ENCODE results near the gene SNX3. TPM values are rescaled to one million over a fixed set of nuclear protein-coding genes. Genes with fewer than 3 reads are reported as not detected.
"Not testable (repeated sequence)": the region's sequence is repeated elsewhere in the genome, so short reads cannot be mapped to it uniquely, and the experiment has no call there.

Gene SNX3
- 10 to 100 TPM; 30.0 to 75.8 (median 47.5) TPM for total RNA-seq
- polyA plus RNA-seq, result 10 to 100 TPM; 59.7 to 88.9 TPM

GRCh38 chr6:108260809-108261569, at the start of gene SNX3:
SNX3 (minus strand) TSS chr6:108261040; CDS start chr6:108260921, 119 bp downstream.
- intact Hi-C loops (cut with DNase I), result no loop called here
- WGBS, 2 donors, result 0 to 1% methylated on average over 66 to 83 of the region's 83 CpGs
- Histone ChIP-seq H3K27me3 (no peaks in the 10 kb centered on the region), H3K9me3 (no peaks in the 10 kb centered on the region), H3K4me1 (peaks cover 0 to 18% (median 9%) of the 10 kb centered on the region in 3 donors), H3K27ac (peak within 1 kb of the TSS; percentile 87 to 100 (median 96)), H3K36me3 (no peaks in the 10 kb centered on the region), H3K4me3 (peak within 1 kb of the TSS; percentile 80 to 99 (median 86))
- DNase-seq (peak; percentile 93 to 95 (median 94)), ATAC-seq (peak; percentile 94 to 97 (median 96)), FAIRE-seq (no peak)
- no peak for TF ChIP-seq CTCF (IDR thresholded peaks at IDR 0.05)

GRCh38 chr6:108309844-108310243, 49.0 kb upstream of the SNX3 start:
- no peak for TF ChIP-seq CTCF (IDR thresholded peaks at IDR 0.05)
- H3K4me3 ChIP-seq, result no peak overlapping the region
- WGBS, 2 donors, result 93 to 97% methylated on average over 5 of the region's 5 CpGs
- no peaks in the 10 kb centered on the region for H3K36me3 ChIP-seq
- ATAC-seq, result no peak
- no peak overlapping the region for H3K27ac ChIP-seq
- H3K9me3 ChIP-seq, result no peaks in the 10 kb centered on the region
- no peak for FAIRE-seq
- no peak for DNase-seq
- intact Hi-C loops (cut with DNase I), result no loop called here
- H3K4me1 ChIP-seq, result peaks cover 0 to 8% (median 5%) of the 10 kb centered on the region in 3 donors
- no peaks in the 10 kb centered on the region for H3K27me3 ChIP-seq

- ATAC-seq; intact Hi-C loops (cut with DNase I); H3K27ac ChIP-seq; H3K4me1 ChIP-seq; H3K9me3 ChIP-seq; FAIRE-seq; H3K27me3 ChIP-seq; H3K36me3 ChIP-seq; H3K4me3 ChIP-seq; DNase-seq: not testable (repeated sequence)
- 83 to 90% methylated on average over 4 of the region's 4 CpGs for whole genome bisulfite sequencing, 2 donors
Measured at GRCh38 chr6:108308641-108309040, 47.8 kb upstream of the SNX3 start.

GRCh38 chr6:108304646-108305045, 43.8 kb upstream of the SNX3 start:
- 85 to 88% methylated on average over 2 of the region's 2 CpGs for WGBS, 2 donors
- TF ChIP-seq CTCF (IDR thresholded peaks at IDR 0.05), result no peak
- no peaks in the 10 kb centered on the region for H3K36me3 ChIP-seq
- H3K4me3 ChIP-seq, result no peak overlapping the region
- FAIRE-seq, result no peak
- no peak for ATAC-seq
- no peak overlapping the region for H3K27ac ChIP-seq
- no peaks in the 10 kb centered on the region for H3K9me3 ChIP-seq
- no peaks in the 10 kb centered on the region for H3K4me1 ChIP-seq
- no peaks in the 10 kb centered on the region for H3K27me3 ChIP-seq
- intact Hi-C loops (cut with DNase I), result no loop called here
- no peak for DNase-seq

GRCh38 chr6:108302386-108302785, 41.5 kb upstream of the SNX3 start:
- no peak for ATAC-seq
- Histone ChIP-seq H3K9me3 (no peaks in the 10 kb centered on the region), H3K27me3 (no peaks in the 10 kb centered on the region), H3K4me1 (no peaks in the 10 kb centered on the region), H3K27ac (no peak overlapping the region), H3K36me3 (no peaks in the 10 kb centered on the region), H3K4me3 (no peak overlapping the region)
- intact Hi-C loops (cut with DNase I), result no loop called here
- 92% methylated on average over 5 of the region's 5 CpGs for WGBS, 2 donors
- DNase-seq, result no peak
- TF ChIP-seq CTCF (IDR thresholded peaks at IDR 0.05), result no peak
- FAIRE-seq, result no peak

All from pancreas (tissue), 10 donors.